Activated T-helper 1 cell treated with anti-CD3 and anti-CD28 coated beads, Interleukin-2, amount 50 U/mL, for 16 hours (primary cell): Measurements from ENCODE around the gene KLK13.

Experiments
- DNase-seq, 2 donors: peaks; one replicate each; pipeline ENCODE4 v3.0.0-alpha.2; 2020; ENCODE audit warnings: low read depth in 1 of 2, low spot score in 1 of 2

Gene KLK13

GRCh38 chr19:51064534-51065220 is at the start of gene KLK13:
Gene KLK13 (minus strand): TSS chr19:51065092. CDS start chr19:51065067, 25 bp downstream.
- no peak for DNase-seq

GRCh38 chr19:51114087-51114729 is 49.3 kb upstream of the KLK13 start:
- no peak for DNase-seq

- DNase-seq, result no peak
Measured at GRCh38 chr19:51111606-51112005, 46.7 kb upstream of the KLK13 start.

GRCh38 chr19:51110666-51110971 is 45.7 kb upstream of the KLK13 start:
- no peak for DNase-seq

GRCh38 chr19:51108805-51109146 is 43.9 kb upstream of the KLK13 start:
- no peak for DNase-seq

GRCh38 chr19:51108066-51108804 is 43.3 kb upstream of the KLK13 start, which contains the start of gene CTU1:
Gene CTU1 (minus strand): TSS chr19:51108409. CDS start chr19:51104569, 3,840 bp downstream.
- peak; percentile 95 to 98 for DNase-seq

- DNase-seq, result no peak
Measured at GRCh38 chr19:51107406-51108065, 42.6 kb upstream of the KLK13 start.

GRCh38 chr19:51103926-51104341 is 39.0 kb upstream of the KLK13 start:
- DNase-seq, result no peak

- no peak for DNase-seq
Measured at GRCh38 chr19:51102991-51103390, 38.1 kb upstream of the KLK13 start.

GRCh38 chr19:51101171-51101865 is 36.4 kb upstream of the KLK13 start:
- no peak for DNase-seq

- DNase-seq, result no peak
Measured at GRCh38 chr19:51100601-51101000, 35.7 kb upstream of the KLK13 start.

GRCh38 chr19:51099047-51099382 is 34.1 kb upstream of the KLK13 start:
- DNase-seq, result no peak

GRCh38 chr19:51098365-51099046 is 33.6 kb upstream of the KLK13 start:
- no peak for DNase-seq

- DNase-seq, result no peak
Measured at GRCh38 chr19:51097796-51098195, 32.9 kb upstream of the KLK13 start.

GRCh38 chr19:51097166-51097738 is 32.4 kb upstream of the KLK13 start:
- DNase-seq, result peak; percentile 52 to 61

- no peak for DNase-seq
Measured at GRCh38 chr19:51096473-51097165, 31.7 kb upstream of the KLK13 start.

GRCh38 chr19:51094696-51095279 is 29.9 kb upstream of the KLK13 start:
- no peak for DNase-seq

GRCh38 chr19:51093510-51094345 is 28.8 kb upstream of the KLK13 start:
- no peak for DNase-seq

GRCh38 chr19:51093101-51093500 is 28.2 kb upstream of the KLK13 start:
- DNase-seq, result no peak
